Lower leg skin (tissue), 4 donors: Measurements from ENCODE around the gene ZFAND2A. TPM values are rescaled to one million over a fixed set of nuclear protein-coding genes. Genes with fewer than 3 reads are reported as not detected.
A peak's percentile ranks its signal among the peaks of the same experiment; 100 is the strongest.

ENCODE experiments used
- DNase-seq, 2 donors: peaks; one replicate each; pipeline ENCODE4 v3.0.0-alpha.2; 2019; ENCODE audit warnings: low spot score in 2 of 2
- H3K4me3 ChIP-seq: fragments of 200-600 bp; sonication (generic); 2 replicates; pipeline ENCODE4 v1.5.1; 2017; ENCODE audit warnings: mild to moderate bottlenecking, low read depth; ENCODE audit not compliant: poor library complexity, severe bottlenecking
- CTCF ChIP-seq, 3 donors: fragments of 450-650 bp; IDR thresholded peaks; one replicate each; pipeline ENCODE4 v1.5.1; 2016; ENCODE audit warnings: antibody characterized with exemption in 3 of 3, mild to moderate bottlenecking in 3 of 3, moderate library complexity in 2 of 3
- POLR2A ChIP-seq, 2 donors: fragments of 450-650 bp; IDR thresholded peaks; one replicate each; pipeline ENCODE4 v1.6.1; 2016 to 2017; ENCODE audit warnings: antibody characterized with exemption in 2 of 2, mild to moderate bottlenecking in 1 of 2, moderate library complexity in 1 of 2
- WGBS, 2 donors: methylation state at CpG; one replicate each; pipeline ENCODE4 v1.1.5; 2018; 5-methylcytosine and 5-hydroxymethylcytosine counted together
- intact Hi-C: fragments of 100-400 bp; cut with DNase I; formaldehyde crosslinking; loops from one replicate; pipeline ENCODE4 v1.15.0; 2023; ENCODE audit warnings: low total_unique reads
- total RNA-seq, 4 donors: library from RNA; depleted of rRNA; stranded (reverse); fragments of >200 nt; gene quantifications; one replicate each; pipeline ENCODE4 v1.1.0, GENCODE V29; 2016

The ZFAND2A gene
- total RNA-seq, 4 donors from 2014 or later, result 9.4 to 26.0 (median 22.8) TPM

GRCh38 chr7:1124816-1125602 lies 35.0 kb downstream of the ZFAND2A start:
- DNase-seq, result no peak
- no peak for TF ChIP-seq POLR2A (IDR thresholded peaks at IDR 0.05)
- intact Hi-C loops, result no loop called here
- H3K4me3 ChIP-seq, result no peak overlapping the region
- WGBS, 2 donors, result 28 to 43% methylated on average over 15 to 23 of the region's 23 CpGs

GRCh38 chr7:1124164-1124563 lies 35.8 kb downstream of the ZFAND2A start:
- DNase-seq, result no peak
- intact Hi-C loops, result no loop called here
- no peak overlapping the region for H3K4me3 ChIP-seq
- TF ChIP-seq POLR2A (IDR thresholded peaks at IDR 0.05) (no peak), CTCF (IDR thresholded peaks at IDR 0.05) (no peak)
- 50 to 63% methylated on average over 11 of the region's 11 CpGs for whole genome bisulfite sequencing, 2 donors

GRCh38 chr7:1123715-1124114 lies 36.3 kb downstream of the ZFAND2A start:
- intact Hi-C loops, result no loop called here
- WGBS, 2 donors, result 46 to 50% methylated on average over 8 to 17 of the region's 17 CpGs
- DNase-seq, result peak; percentile 60 to 94
- no peak overlapping the region for H3K4me3 ChIP-seq
- TF ChIP-seq CTCF (IDR thresholded peaks at IDR 0.05), result no peak
- no peak for TF ChIP-seq POLR2A (IDR thresholded peaks at IDR 0.05)

- TF ChIP-seq CTCF (IDR thresholded peaks at IDR 0.05) (no peak), POLR2A (IDR thresholded peaks at IDR 0.05) (no peak)
- DNase-seq, result no peak
- no peak overlapping the region for H3K4me3 ChIP-seq
- 77 to 83% methylated on average over 26 to 31 of the region's 31 CpGs for WGBS, 2 donors
- intact Hi-C loops, result no loop called here
Measured at GRCh38 chr7:1122832-1123501, 37.0 kb downstream of the ZFAND2A start.

- intact Hi-C loops, result no loop called here
- DNase-seq, result no peak
- TF ChIP-seq CTCF (IDR thresholded peaks at IDR 0.05) (no peak), POLR2A (IDR thresholded peaks at IDR 0.05) (no peak)
- H3K4me3 ChIP-seq, result no peak overlapping the region
- 85 to 88% methylated on average over 28 of the region's 28 CpGs for WGBS, 2 donors
Measured at GRCh38 chr7:1121886-1122831, 37.8 kb downstream of the ZFAND2A start.
